NCI-H748 (cell line): ENCODE measurements around the gene PTGES2.
A peak's percentile ranks its signal among the peaks of the same experiment; 100 is the strongest.

Experiments used
- DNase-seq: peaks from one replicate; lab custom pipeline; 2025; ENCODE audit not compliant: unreplicated experiment; lab: John Stamatoyannopoulos, UW

Gene PTGES2

DNA sequence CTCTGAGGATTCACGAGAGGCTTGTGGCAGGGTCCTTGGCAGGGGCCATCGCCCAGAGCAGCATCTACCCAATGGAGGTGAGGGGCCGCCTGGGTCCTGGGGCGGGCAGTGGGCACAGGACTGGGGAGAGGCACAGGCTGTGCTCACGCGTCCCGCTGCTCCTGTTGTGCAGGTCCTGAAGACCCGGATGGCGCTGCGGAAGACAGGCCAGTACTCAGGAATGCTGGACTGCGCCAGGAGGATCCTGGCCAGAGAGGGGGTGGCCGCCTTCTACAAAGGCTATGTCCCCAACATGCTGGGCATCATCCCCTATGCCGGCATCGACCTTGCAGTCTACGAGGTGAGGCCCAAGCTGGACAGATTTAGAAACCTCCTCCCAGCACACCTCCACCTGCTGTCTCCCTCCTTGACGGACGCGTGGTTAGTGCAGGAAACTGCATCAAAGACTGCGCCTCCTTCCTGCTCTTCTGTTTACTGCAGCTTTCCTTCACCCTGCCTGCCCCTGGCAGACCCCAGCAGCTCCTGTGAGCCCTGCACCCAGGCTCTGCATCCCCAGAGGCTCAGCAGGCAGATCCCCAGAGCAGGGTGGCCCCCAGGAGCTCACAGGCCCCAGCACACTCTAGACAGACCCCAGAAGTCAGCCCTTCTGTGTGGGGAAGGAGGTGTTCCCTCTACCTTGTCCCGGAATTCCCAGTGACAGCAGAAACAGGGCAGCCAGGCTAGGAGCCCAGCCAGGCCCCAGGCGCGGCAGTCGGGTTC, 21.2 kb downstream of the PTGES2 start:
- DNase-seq: no peak

DNA sequence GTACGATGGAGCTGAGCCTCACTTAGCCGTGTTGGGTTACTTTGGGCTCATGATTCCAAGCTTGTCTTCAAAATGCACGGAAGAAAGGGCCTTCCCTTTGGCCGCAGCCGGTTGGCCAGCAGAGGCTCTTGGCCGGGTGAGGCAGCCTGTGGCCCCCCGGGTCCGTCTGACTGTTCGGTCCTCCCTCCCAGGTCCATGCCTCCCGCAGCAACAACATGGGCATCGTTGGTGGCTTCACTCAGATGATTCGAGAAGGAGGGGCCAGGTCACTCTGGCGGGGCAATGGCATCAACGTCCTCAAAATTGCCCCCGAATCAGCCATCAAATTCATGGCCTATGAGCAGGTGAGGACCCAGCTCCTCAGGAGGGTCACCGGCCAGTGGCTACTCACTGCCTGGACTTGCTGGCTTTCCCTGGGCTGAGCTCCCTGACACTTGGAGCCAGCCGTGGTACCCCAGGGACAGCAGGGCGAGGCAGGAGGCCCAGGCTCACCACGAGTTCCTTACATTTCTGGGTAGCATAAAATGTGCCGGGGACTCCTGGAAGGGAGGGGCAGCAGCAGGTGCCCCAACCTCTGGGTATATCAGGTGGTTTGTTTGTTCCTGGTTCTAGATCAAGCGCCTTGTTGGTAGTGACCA, 21.9 kb downstream of the PTGES2 start:
- DNase-seq: no peak

DNA sequence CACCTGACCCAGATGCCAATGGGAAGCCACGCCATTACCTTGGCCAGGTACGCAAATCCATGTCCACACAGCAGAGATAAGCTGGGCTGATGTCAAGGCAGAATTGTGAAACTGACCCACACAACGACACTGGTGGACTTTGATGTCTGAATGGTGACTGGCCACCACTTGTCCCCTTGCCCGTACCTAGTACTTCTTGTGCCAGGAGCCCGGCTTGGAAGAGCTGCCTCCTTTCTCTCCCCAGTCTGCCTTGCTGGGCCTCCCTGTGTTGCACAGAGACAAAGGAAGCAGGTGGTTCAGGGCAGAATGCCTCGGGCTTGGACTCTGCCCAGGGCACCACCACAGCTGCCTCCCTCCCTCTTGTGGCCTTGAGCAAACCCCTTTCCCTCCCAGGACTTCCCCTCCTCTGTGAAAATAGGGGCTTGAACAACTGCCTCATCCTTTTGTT, 23.3 kb downstream of the PTGES2 start:
- DNase-seq: no peak

DNA sequence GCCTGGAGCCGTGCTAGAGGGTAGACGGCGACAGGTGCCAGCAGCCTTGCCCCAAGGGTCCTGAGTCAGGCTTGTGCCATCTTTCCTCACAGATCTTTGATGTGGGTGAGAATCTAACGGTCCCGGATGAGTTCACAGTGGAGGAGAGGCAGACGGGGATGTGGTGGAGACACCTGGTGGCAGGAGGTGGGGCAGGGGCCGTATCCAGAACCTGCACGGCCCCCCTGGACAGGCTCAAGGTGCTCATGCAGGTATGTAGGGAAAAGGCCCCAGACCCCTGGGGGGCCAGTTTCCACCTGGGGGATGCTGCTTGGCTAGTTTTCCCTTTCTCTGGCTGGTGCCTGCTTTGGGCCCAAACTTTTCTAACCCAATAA, 24.0 kb downstream of the PTGES2 start:
- DNase-seq: no peak

DNA sequence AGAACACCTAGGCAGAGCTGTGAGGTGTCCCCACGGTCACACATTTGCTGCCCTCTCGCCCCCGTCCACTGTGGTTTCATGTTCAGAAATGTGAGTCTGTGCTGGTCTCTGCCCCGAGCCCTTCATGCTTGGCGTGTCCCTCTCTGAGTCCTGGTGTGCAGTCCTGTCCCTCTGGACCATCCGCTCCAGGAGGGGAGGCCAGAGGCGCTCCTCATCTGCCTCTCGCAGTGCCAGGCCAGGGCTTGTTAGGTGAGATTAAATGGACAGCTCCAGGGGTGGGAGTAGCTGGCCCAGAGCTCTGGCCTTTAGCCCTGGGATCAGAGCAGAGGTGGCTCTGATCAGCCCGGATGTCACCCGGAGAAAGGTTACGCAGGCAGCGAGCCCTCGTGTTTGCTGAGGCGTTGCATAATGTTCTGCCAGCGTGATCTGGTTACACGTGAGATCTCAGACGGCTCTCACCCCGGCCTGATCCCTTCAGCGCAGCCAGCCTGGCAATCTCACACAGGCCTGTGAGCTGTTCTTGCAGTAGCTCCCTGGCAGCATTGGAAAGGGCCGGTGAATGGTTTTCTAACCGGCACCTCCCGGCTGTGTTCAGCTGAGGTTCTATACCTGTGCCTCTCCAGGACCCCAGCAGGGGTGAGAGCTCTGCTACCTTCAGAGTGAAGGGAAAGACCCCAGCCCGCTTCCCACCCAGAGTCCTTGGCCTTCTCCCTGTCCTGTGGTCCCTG, 24.5 kb downstream of the PTGES2 start:
- no peak for DNase-seq

DNA sequence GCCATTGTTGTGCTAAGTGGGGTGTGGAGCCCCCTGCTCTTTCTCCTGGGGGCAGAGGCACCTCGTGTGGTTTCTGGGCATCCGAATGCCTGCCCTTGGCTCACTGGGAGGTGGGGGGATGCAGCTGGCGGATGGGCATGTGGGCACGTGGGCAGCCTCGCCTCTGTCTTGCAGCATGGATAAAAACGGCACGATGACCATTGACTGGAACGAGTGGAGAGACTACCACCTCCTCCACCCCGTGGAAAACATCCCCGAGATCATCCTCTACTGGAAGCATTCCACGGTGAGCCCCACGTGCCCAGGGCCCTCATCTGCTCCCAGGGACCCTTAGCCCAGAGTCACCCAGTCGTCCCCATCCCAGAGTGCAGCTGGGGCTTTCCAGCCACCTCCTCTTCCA, 25.3 kb downstream of the PTGES2 start:
- no peak for DNase-seq

DNA sequence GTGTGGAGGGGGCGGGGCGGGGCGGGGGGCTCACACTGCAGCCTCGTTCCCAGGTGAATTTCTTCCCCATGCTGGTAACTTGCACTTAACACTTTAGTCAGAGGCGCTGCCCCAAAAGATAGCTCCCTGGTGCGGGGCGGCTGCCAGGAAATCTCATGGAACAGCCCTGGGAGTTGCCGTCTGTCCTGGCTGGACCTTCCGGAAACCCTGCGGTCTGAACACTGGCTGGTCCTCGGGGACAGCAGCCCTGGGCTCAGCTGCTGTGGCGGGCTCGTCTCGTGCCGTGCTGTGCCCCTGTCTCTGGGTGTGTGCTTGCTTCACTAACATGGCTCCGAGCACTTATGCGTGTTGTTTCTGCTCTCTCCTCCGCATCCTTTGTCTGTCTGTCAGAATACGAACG, 25.8 kb downstream of the PTGES2 start:
- DNase-seq: no peak

DNA sequence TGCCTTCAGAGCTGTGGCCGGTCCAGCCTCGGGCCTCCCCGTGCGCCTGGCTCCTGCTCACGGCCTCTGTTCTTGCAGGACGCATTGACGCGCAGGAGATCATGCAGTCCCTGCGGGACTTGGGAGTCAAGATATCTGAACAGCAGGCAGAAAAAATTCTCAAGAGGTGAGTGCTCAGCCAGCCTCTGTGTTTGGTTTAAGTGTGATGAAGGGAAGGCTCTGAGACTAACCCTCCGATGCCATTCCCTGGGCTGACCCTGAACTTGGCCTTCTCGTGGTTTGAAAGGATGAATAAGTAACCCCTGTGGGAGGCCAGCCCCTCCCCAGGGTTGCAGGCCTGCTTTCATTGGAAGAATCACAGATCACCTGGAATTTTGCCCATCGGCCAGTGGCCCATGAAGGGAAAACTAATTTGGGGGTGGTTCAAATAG, 26.3 kb downstream of the PTGES2 start:
- DNase-seq: no peak

DNA sequence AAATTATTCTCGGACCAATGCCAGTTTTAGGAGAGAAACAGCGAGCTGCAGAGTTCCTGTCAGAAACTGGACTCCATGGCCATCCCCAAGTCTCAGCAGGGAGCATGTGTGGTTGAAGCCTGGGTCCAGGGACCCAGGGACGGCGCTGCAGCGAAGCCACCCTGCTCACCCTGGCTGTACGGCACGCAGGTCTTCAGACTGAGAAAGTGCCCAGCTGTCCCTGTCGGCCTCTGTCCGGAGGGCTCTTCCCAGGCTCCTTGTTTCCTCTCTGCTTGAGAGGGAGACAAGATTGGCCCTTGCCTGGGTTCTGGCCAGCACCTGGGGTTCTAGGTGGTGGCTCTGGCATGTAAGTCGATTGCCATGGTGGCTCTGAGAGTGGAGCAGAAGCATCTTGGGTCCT, 26.9 kb downstream of the PTGES2 start:
- DNase-seq: no peak

DNA sequence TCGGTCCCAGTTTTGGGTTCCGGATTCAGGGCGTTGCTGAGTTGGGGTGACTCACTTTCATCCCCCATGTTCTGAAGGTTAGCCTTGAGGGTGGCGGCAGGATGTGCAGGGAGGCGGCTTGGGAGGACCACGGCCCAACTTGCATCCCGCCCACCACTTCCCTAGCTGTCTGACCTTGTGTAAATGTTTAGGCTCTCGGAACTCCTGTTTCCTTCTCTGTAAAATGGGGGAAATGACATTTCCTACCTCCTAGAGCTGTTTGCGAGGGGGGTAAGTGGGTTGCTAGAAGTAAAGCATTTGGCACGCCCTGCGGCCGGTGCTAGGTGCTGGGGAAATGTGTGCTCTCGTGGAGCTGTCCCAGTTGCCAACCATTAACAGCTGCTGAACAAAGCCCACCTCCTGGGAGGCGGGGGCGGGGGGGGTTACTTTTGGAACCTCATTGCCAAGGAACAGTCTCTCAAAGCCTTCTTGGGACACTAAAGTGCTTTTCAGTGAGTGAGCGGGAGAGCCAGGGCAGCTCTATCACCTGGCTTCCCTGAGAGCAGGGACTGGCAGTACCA, 27.5 kb downstream of the PTGES2 start:
- DNase-seq: no peak

DNA sequence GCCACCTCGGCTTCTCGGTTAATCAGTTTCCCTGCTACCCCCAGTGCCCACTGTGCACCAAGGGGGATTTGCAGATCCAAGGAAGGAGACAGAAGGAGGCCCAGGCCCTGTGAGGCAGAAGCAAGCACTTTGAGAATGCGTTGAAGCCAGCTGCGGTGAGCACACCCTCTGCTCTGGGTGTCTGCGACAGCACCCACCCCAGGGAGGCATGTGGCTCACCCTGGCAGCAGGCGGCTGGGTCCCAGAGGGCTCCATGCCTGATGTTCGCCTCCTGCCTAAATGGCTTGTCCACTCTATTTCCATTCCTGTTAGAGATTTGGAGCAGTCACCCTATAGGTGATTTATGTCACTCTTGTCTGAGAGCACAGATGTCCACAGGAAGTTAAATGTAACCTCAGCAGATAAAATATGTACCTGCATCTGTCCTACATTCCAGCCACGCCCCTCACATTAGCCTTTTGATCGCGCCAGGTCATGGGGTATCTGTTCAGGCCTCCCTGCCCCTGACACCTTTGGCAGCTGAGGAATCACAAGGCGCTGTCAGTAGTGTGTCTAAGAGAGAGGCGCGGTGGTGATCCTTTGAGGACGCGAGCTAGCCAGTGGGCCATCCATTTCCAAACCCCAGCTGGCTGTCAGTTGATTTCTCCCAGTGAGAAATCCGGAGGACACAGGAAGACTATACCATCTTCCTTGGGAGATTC, 28.1 kb downstream of the PTGES2 start:
- DNase-seq: no peak

DNA sequence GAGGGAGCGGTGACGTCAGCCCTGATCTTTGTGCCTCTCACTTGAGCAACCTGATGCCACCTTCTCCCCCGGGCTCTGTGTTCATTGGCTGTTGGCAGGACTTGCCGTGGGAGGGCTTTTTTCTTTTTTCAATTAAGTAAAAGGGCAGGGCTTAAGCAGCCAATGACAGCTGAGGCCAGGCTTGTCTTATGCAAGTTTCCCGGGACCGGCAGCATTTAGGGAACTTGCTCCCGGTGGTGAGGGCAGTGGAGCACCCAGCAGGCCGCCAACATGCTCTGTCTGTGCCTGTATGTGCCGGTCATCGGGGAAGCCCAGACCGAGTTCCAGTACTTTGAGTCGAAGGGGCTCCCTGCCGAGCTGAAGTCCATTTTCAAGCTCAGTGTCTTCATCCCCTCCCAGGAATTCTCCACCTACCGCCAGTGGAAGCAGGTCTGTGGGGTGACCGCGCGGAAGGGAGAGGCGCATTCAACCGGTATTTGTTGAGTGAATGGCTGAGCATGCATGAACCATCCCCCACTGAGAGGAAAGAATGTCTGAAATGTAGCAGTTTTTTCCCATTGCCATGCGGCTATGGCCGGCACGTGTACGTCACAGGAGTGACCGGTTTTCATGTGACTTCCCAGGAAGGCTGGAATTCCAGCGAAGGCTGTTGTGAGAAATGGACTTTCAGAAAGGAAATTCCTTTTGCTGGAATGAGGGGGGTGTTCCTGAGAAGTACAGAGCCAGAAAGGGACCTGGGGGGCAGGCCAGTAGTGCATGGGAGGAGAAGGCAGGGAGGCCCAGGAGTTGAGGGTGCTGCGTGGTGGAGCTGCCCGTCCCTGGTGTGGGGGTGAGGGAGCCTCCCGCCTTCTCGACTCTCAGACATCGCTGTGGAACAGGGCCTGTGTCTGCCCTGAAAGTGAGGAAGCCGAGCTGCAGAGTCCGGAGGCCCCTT, 29.0 kb downstream of the PTGES2 start:
- DNase-seq: peak; percentile 95

DNA sequence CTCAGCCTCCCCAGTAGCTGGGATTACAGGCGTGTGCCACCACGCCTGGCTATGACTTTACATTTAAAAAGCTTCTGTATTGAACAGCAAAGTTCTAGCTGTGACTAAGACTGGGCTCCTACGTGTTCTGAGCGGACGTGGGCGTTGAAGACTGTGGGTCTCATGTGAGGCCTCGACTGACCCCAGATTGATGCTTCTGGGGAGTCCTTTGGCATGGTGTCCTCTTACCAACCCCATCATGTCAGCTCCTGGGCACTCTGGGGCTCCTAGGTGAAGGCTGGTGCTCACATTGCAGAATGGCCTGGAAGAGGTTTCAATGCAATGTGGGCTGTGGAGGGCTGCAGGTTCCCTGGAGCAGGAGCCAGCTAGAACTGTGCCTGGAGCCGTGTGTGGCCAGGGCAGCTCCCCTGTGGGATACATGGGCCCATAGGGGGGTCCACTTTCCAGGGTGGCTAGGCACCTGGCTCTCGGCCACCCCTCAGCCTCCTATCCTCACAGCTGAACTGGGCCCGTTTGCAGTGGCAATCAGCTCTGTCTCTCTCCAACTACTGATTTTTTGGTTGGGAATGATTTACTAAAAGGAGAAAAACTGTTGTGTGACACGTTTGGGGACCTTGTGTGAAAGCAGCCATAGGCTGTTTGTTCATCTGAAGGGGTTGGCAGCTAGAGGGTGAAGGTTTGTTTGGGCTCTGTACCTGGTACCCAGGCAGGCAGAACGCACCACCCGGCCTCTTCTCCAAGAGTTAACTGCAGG, 29.8 kb downstream of the PTGES2 start:
- no peak for DNase-seq

DNA sequence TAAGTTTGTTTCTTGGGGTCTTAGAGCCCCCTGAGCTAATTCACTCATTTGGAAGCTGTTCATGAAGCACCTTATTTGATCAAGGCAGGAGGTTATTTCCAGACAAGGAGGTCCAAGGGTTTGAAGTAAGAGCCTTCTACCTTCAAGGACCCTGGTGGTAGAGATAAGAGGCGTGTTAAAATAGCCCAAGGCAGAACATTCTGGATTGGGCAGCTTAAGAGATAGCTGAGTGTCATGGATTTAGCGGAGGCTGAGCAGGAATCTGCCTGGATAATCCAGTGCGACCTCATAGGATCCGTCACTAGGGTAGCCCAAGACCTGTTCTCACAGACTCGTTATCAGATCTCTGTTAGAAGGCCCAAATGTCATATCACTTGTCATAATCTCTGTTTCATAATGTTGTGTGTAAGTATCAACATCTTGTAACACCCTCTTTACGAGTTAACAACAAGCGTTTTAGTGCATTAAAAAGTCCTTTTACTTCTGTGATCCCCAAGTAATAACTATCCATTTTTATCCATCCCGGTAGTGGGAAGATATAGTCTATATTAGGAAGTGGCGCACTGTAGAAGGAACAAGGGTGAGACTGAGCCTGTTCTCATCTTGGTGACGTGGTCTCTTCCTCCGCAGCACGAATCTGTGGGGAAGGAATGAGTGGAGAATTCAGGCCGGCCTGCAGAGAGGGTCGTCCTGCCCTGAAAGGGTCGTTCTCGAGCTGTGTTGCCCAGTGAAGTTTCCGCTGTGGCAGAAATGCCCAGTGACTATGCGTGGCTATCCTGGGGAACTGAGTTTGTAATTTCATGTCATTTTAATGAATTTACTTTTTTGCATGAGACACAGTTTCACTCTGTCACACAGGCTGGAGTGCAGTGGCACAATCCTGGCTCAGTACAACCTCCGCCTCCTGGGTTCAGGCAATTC, 30.7 kb downstream of the PTGES2 start:
- DNase-seq: no peak

DNA sequence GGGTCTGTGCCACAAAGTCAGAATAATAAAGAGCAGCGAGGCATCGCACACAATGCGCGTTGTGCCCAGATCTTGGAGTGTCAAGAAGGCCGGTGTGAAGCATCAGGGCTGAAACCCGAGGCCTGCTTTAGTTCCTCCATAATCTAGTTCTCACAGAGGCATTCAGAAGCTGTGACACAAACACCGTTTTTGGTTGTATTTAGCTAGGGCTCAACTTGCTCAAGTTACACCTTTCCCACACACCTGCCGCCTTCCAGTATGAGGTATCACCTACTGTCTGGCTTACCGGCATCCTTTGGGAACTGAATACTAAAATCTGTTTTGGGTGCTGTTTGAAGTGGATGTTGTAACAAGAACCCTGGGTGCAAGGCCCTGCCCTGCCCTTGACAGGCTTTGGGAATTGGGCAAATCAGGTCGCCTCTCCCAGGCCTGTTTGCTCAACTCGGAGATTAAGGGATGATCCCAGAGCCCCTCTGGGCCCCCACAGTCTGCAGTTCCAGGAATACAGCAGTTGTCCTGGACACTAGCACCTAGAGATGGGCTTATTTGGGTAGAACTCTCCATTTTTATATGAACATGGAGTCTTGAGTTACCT, 32.5 kb downstream of the PTGES2 start:
- no peak for DNase-seq

DNA sequence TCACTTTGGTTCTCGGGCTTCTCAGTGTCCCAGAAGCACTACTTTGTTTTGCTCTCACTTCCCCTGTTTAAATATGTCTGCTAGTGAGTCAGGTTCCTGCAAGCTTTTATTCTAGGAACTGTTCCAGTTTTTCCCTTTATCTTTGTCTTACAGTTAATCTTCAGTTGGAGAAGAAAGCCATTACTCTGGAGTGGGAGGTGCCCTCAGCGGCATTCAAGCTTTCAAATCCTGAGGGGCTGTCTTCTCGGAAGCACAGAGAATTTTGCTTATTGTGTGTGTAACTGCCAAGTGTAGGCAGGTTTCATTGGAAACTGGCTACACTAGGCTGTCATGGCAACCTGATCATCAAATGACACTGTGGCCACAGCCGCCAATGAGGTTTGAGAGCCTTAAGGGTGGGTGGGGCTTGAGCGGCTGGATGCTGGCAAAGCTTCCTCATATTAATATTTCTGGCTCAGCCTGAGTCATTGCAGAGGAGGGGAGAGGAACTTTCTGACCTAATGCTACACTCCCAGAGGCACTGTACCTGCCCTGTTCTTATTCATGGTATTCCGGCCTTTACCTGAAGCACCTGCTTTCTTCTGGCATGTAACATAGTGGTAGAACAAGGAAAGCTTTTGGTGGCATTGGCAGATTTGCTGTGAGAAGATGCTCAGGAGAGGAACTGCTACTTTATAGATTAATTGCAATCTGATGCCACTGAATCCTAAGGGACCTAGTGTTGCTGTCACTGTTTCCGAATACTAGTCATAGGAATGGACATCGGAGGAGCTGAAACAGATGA, 33.2 kb downstream of the PTGES2 start:
- DNase-seq: peak; percentile 94

DNA sequence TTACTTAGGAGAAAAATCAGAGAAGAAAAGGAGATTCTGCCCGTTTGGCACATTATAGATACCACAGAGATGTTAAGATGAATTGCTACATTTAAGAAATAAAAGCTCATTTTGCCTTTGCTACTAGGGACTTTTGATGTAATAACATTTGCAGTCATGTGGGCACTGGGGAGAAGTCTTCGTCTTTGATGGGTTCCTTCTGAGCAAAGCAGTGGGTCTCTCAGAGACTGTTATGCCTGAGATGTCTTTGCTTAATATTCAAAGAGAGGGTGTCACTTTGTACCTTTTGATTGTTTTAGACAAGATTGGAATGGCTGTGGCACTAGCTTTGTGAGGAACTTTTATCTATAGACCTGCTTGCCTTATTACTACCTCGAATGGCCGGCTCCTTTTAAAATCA, 34.5 kb downstream of the PTGES2 start:
- no peak for DNase-seq
